ENCODE data around the gene ACP2. TPM values are rescaled to one million over a fixed set of nuclear protein-coding genes. Genes with fewer than 3 reads are reported as not detected.

ACP2 gene
- total RNA-seq, 1 donor from 2014 or later = 40.8 TPM

GRCh38 chr11:47220401-47220821 lies 28.2 kb downstream of the ACP2 start:
- Histone ChIP-seq H4K20me1 (ENCODE audit: insufficient read depth, low read length) (peaks cover 21% of the 10 kb centered on the region), H3K9me3 (ENCODE audit: insufficient read depth, low read depth, low read length) (no peaks in the 10 kb centered on the region), H3K27me3 (ENCODE audit: insufficient read depth, low read length) (no peaks in the 10 kb centered on the region), H3K4me3 (ENCODE audit: insufficient read depth, low read depth, low read length) (no peak overlapping the region), H3K9ac (ENCODE audit: low read length) (peak overlapping the region; percentile 4), H3K36me3 (ENCODE audit: insufficient read depth, low read length) (peaks cover 7% of the 10 kb centered on the region), H3K4me2 (ENCODE audit: low read length) (peak overlapping the region; percentile 52), H2AFZ (ENCODE audit: low read depth, low read length) (no peak overlapping the region), H3K27ac (ENCODE audit: low read depth, low read length) (peak overlapping the region; percentile 39), H3K4me1 (ENCODE audit: insufficient read depth, low read length) (peaks cover 33% of the 10 kb centered on the region), H3K79me2 (ENCODE audit: insufficient read depth, low read length) (peaks cover 18% of the 10 kb centered on the region)
- Mint-ChIP-seq H3K4me3 (ENCODE audit: unreplicated experiment) (peak overlapping the region; percentile 25), H3K27me3 (ENCODE audit: low read depth, unreplicated experiment) (no peaks in the 10 kb centered on the region), H3K4me1 (ENCODE audit: low read depth, unreplicated experiment) (peaks cover 35% of the 10 kb centered on the region), H3K9me3 (ENCODE audit: unreplicated experiment) (no peaks in the 10 kb centered on the region), H3K27ac (ENCODE audit: unreplicated experiment) (peak overlapping the region; percentile 92), H3K36me3 (ENCODE audit: low read depth, unreplicated experiment) (peaks cover 5% of the 10 kb centered on the region)
- FAIRE-seq (no peak), DNase-seq (ENCODE audit: low read depth) (peak; percentile 48)
- TF ChIP-seq CTCF (IDR thresholded peaks at IDR 0.05; ENCODE audit: insufficient read depth, low read depth, low read length) (no peak), EZH2 (IDR thresholded peaks at IDR 0.05; ENCODE audit: insufficient read depth, low read length) (no peak)

DNA sequence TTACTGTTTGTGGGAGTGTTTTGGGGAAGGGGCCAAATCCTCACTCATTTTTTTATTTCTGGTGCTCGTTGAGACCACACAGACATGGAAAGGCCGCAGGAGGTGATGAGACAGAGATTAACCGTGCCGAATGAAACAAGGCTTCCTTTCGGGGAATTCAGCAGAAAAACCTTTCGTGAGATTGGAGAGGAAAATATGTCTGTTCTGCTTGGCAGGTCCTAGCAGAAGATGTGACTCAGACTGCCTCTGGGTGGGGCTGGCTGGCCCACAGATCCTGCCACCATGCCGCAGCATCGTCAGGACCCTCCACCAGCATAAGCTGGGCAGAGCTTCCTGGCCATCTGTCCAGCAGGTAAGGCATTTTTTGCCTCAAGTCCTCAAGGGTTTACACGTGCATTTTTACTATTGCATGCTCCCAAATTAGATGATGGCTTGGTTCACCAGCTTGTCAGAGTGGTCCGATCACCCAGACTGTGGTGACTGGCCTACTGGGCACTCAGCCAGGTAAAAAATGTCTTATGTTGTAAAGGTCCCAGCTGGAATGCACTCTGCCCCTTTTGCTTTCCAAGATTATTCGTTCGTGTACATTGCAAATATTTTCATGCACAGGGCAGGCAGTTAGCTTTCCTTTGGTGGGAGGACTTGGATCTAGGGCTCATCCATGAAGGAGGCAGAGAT lies 32.4 kb downstream of the ACP2 start:
- Histone ChIP-seq H3K79me2 (ENCODE audit: insufficient read depth, low read length) (peaks cover 24% of the 10 kb centered on the region), H3K27ac (ENCODE audit: low read depth, low read length) (peak overlapping the region; percentile 92), H4K20me1 (ENCODE audit: insufficient read depth, low read length) (peaks cover 21% of the 10 kb centered on the region), H3K9ac (ENCODE audit: low read length) (peak overlapping the region; percentile 93), H3K27me3 (ENCODE audit: insufficient read depth, low read length) (no peaks in the 10 kb centered on the region), H2AFZ (ENCODE audit: low read depth, low read length) (no peak overlapping the region), H3K9me3 (ENCODE audit: insufficient read depth, low read depth, low read length) (no peaks in the 10 kb centered on the region), H3K36me3 (ENCODE audit: insufficient read depth, low read length) (peaks cover 5% of the 10 kb centered on the region), H3K4me3 (ENCODE audit: insufficient read depth, low read depth, low read length) (peak overlapping the region; percentile 83), H3K4me2 (ENCODE audit: low read length) (peak overlapping the region; percentile 92), H3K4me1 (ENCODE audit: insufficient read depth, low read length) (peaks cover 46% of the 10 kb centered on the region)
- Mint-ChIP-seq H3K4me1 (ENCODE audit: low read depth, unreplicated experiment) (peaks cover 37% of the 10 kb centered on the region), H3K36me3 (ENCODE audit: low read depth, unreplicated experiment) (peaks cover 5% of the 10 kb centered on the region), H3K9me3 (ENCODE audit: unreplicated experiment) (no peaks in the 10 kb centered on the region), H3K4me3 (ENCODE audit: unreplicated experiment) (peak overlapping the region; percentile 92), H3K27ac (ENCODE audit: unreplicated experiment) (peak overlapping the region; percentile 94), H3K27me3 (ENCODE audit: low read depth, unreplicated experiment) (no peaks in the 10 kb centered on the region)
- TF ChIP-seq CTCF (IDR thresholded peaks at IDR 0.05; ENCODE audit: insufficient read depth, low read depth, low read length) = no peak
- no peak for TF ChIP-seq EZH2 (IDR thresholded peaks at IDR 0.05; ENCODE audit: insufficient read depth, low read length)
- FAIRE-seq = peak; percentile 60
- peak; percentile 89 for DNase-seq (ENCODE audit: low read depth)

DNA sequence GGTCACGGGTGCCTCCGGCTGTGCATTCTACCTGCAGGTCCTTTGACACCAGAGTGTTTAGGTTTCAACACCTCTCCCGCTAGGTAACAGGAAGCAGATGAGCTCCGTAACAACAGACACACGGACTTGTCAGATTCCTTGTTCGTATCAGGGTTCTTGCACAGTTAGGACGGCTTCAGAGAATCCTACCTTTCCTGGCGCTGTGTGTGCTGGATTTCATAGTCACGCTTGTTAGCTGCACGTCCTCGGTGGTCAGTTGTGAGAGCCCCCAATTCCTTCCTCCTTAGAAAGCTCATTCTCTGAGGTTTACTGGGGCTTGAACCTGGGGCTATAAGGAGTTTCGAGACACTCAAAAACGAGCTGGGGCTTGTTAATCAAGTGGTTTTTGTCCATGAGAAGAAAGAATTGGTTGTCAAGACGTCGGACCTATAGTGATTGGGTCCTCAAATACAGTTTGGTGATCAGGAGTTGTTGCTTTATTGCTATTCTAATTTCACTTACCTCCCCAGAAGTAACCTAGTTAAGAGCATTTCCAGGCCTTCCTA lies 33.2 kb downstream of the ACP2 start:
- peaks cover 33% of the 10 kb centered on the region for H3K4me1 Mint-ChIP-seq (ENCODE audit: low read depth, unreplicated experiment)
- Histone ChIP-seq H3K4me2 (ENCODE audit: low read length) (peak overlapping the region; percentile 92), H3K79me2 (ENCODE audit: insufficient read depth, low read length) (peaks cover 24% of the 10 kb centered on the region), H3K4me1 (ENCODE audit: insufficient read depth, low read length) (peaks cover 38% of the 10 kb centered on the region), H3K4me3 (ENCODE audit: insufficient read depth, low read depth, low read length) (peak overlapping the region; percentile 83), H3K9ac (ENCODE audit: low read length) (peak overlapping the region; percentile 93), H3K27ac (ENCODE audit: low read depth, low read length) (peak overlapping the region; percentile 92), H3K27me3 (ENCODE audit: insufficient read depth, low read length) (no peaks in the 10 kb centered on the region), H4K20me1 (ENCODE audit: insufficient read depth, low read length) (peaks cover 19% of the 10 kb centered on the region), H3K9me3 (ENCODE audit: insufficient read depth, low read depth, low read length) (no peaks in the 10 kb centered on the region), H3K36me3 (ENCODE audit: insufficient read depth, low read length) (peaks cover 5% of the 10 kb centered on the region), H2AFZ (ENCODE audit: low read depth, low read length) (peak overlapping the region; percentile 85)
- no peak for TF ChIP-seq CTCF (IDR thresholded peaks at IDR 0.05; ENCODE audit: insufficient read depth, low read depth, low read length)
- no peak for TF ChIP-seq EZH2 (IDR thresholded peaks at IDR 0.05; ENCODE audit: insufficient read depth, low read length)
- no peak for FAIRE-seq
- peak overlapping the region; percentile 92 for H3K4me3 Mint-ChIP-seq (ENCODE audit: unreplicated experiment)
- no peaks in the 10 kb centered on the region for H3K9me3 Mint-ChIP-seq (ENCODE audit: unreplicated experiment)
- H3K27ac Mint-ChIP-seq (ENCODE audit: unreplicated experiment) = peak overlapping the region; percentile 94
- no peaks in the 10 kb centered on the region for H3K27me3 Mint-ChIP-seq (ENCODE audit: low read depth, unreplicated experiment)
- H3K36me3 Mint-ChIP-seq (ENCODE audit: low read depth, unreplicated experiment) = peaks cover 5% of the 10 kb centered on the region
- no peak for DNase-seq (ENCODE audit: low read depth)
